Fibroblast of gingiva (primary cell): Measurements from ENCODE around the gene RAD51B.

ENCODE experiments used
- DNase-seq: peaks from one replicate; pipeline ENCODE4 v3.0.0-alpha.2; 2011; ENCODE audit warnings: low read depth

RAD51B gene

DNA sequence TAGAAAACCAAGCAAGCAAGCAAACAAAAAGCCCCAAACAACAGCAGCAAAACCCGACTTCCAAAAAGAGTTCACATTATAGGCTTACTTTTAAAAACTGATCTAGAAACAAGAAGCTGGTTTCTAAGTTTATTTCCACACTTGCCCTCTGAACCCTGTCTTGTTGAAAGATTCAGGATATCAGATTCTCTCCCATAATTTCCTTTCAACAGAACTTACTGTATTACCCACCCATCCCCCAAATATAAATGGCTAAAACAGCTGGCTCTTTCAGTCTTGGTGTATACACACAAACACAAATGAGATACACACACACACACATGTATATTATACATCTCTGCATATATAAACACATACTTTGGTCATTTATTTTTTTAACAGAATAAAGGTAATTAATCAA is 512.4 kb downstream of the RAD51B start:
- no peak for DNase-seq

GRCh38 chr14:68333262-68333661 is 513.7 kb downstream of the RAD51B start:
- DNase-seq: no peak

DNA sequence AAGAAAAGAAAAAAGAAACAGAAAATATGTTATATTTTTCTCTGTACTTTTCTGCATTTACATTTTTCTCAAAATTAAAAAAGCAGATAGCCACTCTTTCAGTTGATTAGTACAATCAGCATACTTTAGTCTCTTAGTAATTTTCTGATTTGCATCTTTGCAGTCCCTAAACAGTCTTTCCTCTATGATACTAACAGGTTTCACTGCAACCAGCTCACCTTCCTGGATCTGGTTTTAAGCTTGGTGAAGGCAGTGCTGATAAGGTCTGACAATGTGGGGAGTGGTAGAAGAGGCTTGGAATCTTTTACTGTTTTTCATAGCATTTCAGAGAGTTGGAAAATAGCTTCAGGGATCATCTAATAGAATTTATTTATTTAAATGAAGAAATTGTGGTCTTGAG is 515.7 kb downstream of the RAD51B start:
- no peak for DNase-seq

- no peak for DNase-seq
Observed at GRCh38 chr14:68336165-68336564, 516.6 kb downstream of the RAD51B start.

DNA sequence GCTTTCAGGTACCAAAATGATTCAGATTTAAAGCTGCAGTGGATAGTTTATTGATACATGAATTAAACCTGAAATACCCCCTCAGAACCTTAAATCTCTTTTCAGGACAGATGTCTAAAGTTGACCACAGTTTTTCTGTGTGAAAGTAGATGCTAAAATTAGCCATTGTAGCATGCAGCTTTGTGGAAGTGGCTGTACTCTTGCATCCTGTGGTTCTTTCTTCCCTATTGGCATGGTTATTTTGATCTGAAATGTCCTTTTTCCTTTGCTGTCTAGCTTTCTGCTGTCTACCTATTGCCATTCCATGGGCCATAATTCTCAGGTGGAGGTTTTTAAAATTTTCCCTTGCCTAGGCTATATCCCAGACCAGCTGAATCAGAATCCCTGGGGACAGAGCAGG is 517.7 kb downstream of the RAD51B start:
- DNase-seq: no peak

GRCh38 chr14:68340262-68340661 is 520.7 kb downstream of the RAD51B start:
- DNase-seq: no peak

DNA sequence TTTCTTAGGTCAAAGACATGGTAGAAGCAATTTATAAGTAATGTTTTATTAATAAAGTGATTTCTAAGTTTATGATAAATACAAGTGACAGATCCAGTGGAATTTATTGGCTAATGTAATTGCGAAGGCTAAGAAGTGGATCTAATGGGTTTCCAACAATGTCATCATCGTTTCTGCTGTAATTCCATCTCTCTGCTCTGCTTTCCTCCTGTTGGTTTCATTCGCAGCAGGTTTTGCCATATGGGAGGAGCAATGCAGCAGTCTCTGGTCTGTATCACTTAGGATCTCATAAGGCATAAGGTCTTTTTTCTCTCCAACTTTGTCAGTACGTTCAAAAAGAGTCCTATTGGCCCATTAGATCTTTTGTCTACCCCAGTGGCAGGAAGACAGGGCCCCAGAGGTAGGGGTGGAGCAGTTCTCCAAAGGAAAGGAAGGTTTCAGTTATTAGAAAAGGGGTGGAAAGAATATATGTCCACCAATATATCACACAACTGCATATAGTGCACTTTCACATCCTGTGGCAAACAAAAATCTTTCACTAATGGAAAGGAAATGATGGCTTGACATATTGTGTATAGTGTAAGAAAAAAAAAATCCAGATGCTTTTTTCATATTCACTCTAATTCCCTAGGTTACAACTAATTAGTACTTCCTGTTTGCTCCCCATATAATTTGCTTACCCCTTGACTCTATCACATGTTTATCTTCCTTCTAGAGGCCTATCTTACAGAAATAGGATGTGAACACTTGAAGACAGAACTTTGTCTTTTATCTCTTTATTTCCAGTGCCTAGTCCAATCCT is 522.0 kb downstream of the RAD51B start:
- DNase-seq: no peak

GRCh38 chr14:68342216-68342763 is 522.7 kb downstream of the RAD51B start:
- no peak for DNase-seq

GRCh38 chr14:68343534-68344118 is 524.0 kb downstream of the RAD51B start:
- DNase-seq: no peak

DNA sequence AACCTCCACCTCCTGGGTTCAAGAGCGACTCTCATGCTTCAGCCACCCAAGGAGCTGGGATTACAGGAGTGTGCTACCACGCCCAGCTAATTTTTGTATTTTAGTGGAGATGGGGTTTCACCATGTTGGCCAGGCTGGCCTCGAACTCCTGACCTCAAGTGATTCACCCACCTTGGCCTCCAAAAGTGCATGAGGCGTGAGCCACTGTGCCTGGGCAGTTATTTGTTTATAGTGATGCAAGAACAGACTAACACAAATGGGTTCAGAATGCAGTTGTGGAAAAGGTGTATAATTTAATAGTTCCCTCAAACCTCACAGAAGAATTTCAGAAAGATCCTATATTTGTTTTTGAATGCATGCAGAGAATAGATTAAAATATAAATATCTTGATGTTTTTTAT is 526.2 kb downstream of the RAD51B start:
- DNase-seq: no peak

- DNase-seq: no peak
Observed at GRCh38 chr14:68346556-68347343, 527.2 kb downstream of the RAD51B start.

GRCh38 chr14:68349900-68350629 is 530.5 kb downstream of the RAD51B start:
- DNase-seq: peak; percentile 79

DNA sequence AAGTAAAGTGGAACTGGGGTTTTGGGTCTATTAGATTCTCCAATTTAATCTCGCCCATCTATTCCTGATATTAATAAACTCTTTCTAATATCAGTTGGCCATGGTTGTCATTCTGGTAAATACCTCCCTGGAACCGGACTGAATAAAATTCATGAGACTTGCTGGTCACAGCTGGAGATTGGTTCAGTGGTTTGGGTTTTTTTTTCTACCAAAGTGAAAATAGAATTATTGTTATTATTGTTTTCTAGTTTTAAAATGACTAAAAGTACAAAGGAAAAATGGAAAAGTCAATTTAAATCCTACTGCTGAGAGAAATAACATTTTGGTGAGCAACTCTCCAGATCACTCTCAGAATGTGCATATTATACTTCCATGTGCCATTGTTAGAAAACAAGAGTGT is 535.8 kb downstream of the RAD51B start:
- DNase-seq: no peak

GRCh38 chr14:68357777-68358176 is 538.2 kb downstream of the RAD51B start:
- no peak for DNase-seq

DNA sequence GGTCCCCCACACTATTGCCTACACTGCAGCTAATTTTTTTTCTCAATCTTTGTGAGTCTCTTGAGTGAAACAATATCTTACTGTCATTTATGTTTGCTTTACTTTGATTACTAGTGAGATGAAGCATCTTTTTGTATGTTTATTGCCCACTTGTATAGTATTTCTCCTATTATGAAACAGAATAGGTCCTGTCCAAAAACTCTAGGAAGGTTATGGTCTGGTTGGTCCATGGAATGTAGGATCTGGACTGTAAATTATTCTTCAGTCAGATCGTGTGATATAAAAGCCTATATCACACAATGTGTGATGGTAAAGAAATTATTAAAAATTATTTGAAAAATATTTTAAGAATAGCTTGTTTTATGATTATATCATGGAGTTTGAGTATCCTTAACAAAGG is 538.9 kb downstream of the RAD51B start:
- no peak for DNase-seq

DNA sequence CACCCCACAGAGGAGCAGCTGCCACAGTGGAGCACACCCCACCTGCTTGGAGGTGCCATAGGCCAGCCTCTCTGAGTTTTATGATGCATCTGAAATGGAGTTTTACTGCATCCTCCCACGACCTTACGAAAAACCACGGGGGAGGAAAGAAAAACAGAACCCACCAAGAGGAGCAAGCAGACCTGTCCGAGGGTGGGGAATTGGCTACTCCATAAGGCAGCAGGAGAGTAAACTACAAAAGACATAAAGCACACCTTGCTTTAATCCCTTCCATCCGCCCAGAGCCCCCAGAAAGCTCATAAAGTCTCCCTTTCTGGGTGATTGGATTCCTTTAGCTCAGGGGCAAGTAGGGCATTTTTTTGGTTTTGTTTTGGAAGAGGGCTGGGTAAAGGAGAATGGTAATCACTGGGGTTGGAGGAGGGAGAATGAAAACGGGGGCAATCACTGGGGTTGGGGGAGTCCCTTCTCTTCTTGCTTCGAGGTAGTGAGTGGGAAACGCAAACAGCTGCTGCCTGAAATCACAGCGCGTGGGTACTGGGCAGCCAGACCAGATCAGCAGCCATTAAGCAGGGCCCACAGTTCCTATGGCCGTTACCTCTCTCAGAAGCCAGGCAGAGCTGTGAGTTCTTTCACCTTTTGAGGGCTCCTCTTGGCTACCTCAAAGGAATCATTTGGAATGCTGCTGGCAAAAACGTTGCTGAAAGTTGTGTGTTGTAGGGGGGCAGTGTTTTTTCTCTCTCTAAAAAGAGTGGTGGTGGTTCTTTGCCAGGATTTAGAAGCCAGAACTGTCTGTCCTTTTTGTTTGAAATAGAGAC is 539.6 kb downstream of the RAD51B start:
- no peak for DNase-seq

DNA sequence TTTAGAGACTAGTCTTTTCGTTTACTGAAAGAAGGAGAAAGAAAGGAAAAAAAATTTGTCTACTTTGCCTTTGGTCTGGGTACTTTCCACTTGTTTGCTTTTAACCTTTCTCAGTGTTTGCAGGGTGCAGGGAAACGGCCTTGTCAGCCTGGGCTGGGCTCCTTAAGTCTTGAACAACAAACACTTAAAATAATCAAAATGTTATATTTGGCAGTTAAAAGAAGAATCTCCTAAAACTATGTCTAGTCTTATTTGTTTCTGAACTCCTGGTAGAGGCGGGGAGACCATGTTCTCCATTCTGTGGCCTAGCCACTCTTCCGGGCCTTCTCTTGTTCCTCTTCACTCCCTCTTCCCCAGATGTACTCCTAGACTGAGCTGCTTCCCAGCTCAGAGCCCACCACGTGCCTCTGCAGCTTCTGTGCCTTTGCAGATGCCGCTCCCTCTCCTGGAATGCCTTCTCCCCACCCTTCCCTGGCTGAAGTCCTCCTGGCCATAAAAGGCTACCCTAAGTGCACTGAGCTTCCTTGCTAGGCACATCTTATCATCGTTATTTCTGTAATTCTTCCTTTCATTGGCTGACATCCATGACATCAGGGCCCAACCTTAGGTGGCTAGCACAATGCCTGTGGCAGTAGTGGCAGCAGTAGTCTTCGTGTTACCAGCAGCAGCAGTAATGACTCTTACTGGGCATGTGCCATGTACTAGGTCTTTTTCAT is 540.4 kb downstream of the RAD51B start:
- no peak for DNase-seq

- DNase-seq: no peak
Observed at GRCh38 chr14:68361231-68361630, 541.7 kb downstream of the RAD51B start.

GRCh38 chr14:68362846-68363245 is 543.3 kb downstream of the RAD51B start:
- DNase-seq: no peak

- no peak for DNase-seq
Observed at GRCh38 chr14:68363466-68363842, 543.9 kb downstream of the RAD51B start.
